HEK293 (cell line): ENCODE data around the gene ABCG1.

Experiments used
- CTCF ChIA-PET: fragments of 350-600 bp; formaldehyde crosslinking; extraction: SDS; loops from one replicate; lab custom pipeline; 2021; ENCODE audit warnings: antibody characterized with exemption; lab: Yijun Ruan, JAX
- POLR2A ChIA-PET: fragments of 300-600 bp; formaldehyde crosslinking; extraction: SDS; loops from one replicate; lab custom pipeline; 2020; ENCODE audit warnings: antibody characterized with exemption, inconsistent platforms; lab: Yijun Ruan, JAX
- H3K27ac ChIP-seq: fragments of 200-500 bp; sonication (Bioruptor generic); 2 replicates; pipeline ENCODE4 v1.5.1; 2014; ENCODE audit warnings: low read depth, low read length, control low read depth, inconsistent platforms; ENCODE audit errors: extremely low read depth
- H3K36me3 ChIP-seq, 2 experiments: fragments of 200-500 bp in 1 of 2; sonication (Bioruptor generic) in 1 of 2; 1 replicate in 1 of 2; 2 replicates in 1 of 2; pipeline ENCODE4 v1.5.1; 2014 to 2017; ENCODE audit warnings: inconsistent platforms in 2 of 2, low read length in 2 of 2; ENCODE audit not compliant: control insufficient read depth in 2 of 2, insufficient read depth in 1 of 2
- H3K4me1 ChIP-seq: fragments of 200-500 bp; sonication (Bioruptor generic); 2 replicates; pipeline ENCODE4 v1.5.1; 2014; ENCODE audit warnings: mild to moderate bottlenecking, low read length, inconsistent platforms; ENCODE audit not compliant: control insufficient read depth, insufficient read depth
- H3K4me3 ChIP-seq: 2 replicates; pipeline ENCODE4 v1.5.1; 2011; ENCODE audit warnings: low read depth, mild to moderate bottlenecking, control low read depth, low read length, moderate library complexity
- H3K9me3 ChIP-seq: fragments of 200-500 bp; sonication (Bioruptor generic); 2 replicates; pipeline ENCODE4 v1.5.1; 2014; ENCODE audit warnings: low read depth, low read length, inconsistent platforms; ENCODE audit not compliant: control insufficient read depth, insufficient read depth
- EGR2 ChIP-seq: fragments of 450-650 bp; formaldehyde crosslinking; IDR thresholded peaks from 2 replicates; pipeline ENCODE4 v1.5.1; 2016; ENCODE audit warnings: low read depth, missing biosample characterization, missing genetic modification characterization
- HOXA7 ChIP-seq: sonication (generic); formaldehyde crosslinking; IDR thresholded peaks from 2 replicates; pipeline ENCODE4 v1.8.1; 2022; ENCODE audit warnings: missing genetic modification reagents, borderline replicate concordance
- MYNN ChIP-seq: fragments of 450-650 bp; formaldehyde crosslinking; IDR thresholded peaks from 2 replicates; pipeline ENCODE4 v1.5.1; 2016; ENCODE audit warnings: missing biosample characterization, missing genetic modification characterization, borderline replicate concordance
- MZF1 ChIP-seq: fragments of 450-650 bp; formaldehyde crosslinking; IDR thresholded peaks from 2 replicates; pipeline ENCODE4 v1.5.1; 2017; ENCODE audit warnings: missing biosample characterization, missing genetic modification characterization, borderline replicate concordance
- PRDM6 ChIP-seq: fragments of 450-650 bp; formaldehyde crosslinking; IDR thresholded peaks from 2 replicates; pipeline ENCODE4 v1.5.1; 2017; ENCODE audit warnings: missing biosample characterization, missing genetic modification characterization
- SALL2 ChIP-seq: fragments of 450-650 bp; formaldehyde crosslinking; IDR thresholded peaks from 2 replicates; pipeline ENCODE4 v1.5.0; 2017; ENCODE audit warnings: missing biosample characterization, mild to moderate bottlenecking, missing genetic modification characterization, borderline replicate concordance
- SETDB1 ChIP-seq: IDR thresholded peaks from one replicate; pipeline ENCODE4 v1.6.1; 2017; ENCODE audit warnings: mild to moderate bottlenecking, low read length, moderate library complexity, mixed read lengths; ENCODE audit not compliant: insufficient read length
- ZBTB6 ChIP-seq: fragments of 450-650 bp; formaldehyde crosslinking; IDR thresholded peaks from 2 replicates; pipeline ENCODE4 v1.5.1; 2017; ENCODE audit warnings: missing biosample characterization, missing genetic modification characterization
- ZEB2 ChIP-seq: fragments of 450-650 bp; formaldehyde crosslinking; IDR thresholded peaks from 2 replicates; pipeline ENCODE4 v1.5.1; 2016; ENCODE audit warnings: missing biosample characterization, missing genetic modification characterization
- ZFP3 ChIP-seq: fragments of 450-650 bp; formaldehyde crosslinking; IDR thresholded peaks from 2 replicates; pipeline ENCODE4 v1.5.1; 2016; ENCODE audit warnings: low read depth, missing biosample characterization, missing genetic modification characterization
- ZNF132 ChIP-seq: fragments of 450-650 bp; formaldehyde crosslinking; IDR thresholded peaks from 2 replicates; pipeline ENCODE4 v1.5.1; 2017; ENCODE audit warnings: missing biosample characterization, missing genetic modification characterization, borderline replicate concordance
- ZNF148 ChIP-seq: fragments of 450-650 bp; formaldehyde crosslinking; IDR thresholded peaks from 2 replicates; pipeline ENCODE4 v1.5.0; 2017; ENCODE audit warnings: missing biosample characterization, missing genetic modification characterization, borderline replicate concordance
- ZNF416 ChIP-seq: fragments of 450-650 bp; formaldehyde crosslinking; IDR thresholded peaks from 2 replicates; pipeline ENCODE4 v1.5.1; 2016; ENCODE audit warnings: missing biosample characterization, missing genetic modification characterization
- ZNF514 ChIP-seq: fragments of 450-650 bp; formaldehyde crosslinking; IDR thresholded peaks from 2 replicates; pipeline ENCODE4 v1.5.1; 2016; ENCODE audit warnings: missing biosample characterization, missing genetic modification characterization
- ZNF580 ChIP-seq: fragments of 450-650 bp; formaldehyde crosslinking; IDR thresholded peaks from 2 replicates; pipeline ENCODE4 v1.5.1; 2016; ENCODE audit warnings: missing biosample characterization, missing genetic modification characterization
- ZNF747 ChIP-seq: fragments of 450-650 bp; formaldehyde crosslinking; IDR thresholded peaks from 2 replicates; pipeline ENCODE4 v1.5.1; 2016; ENCODE audit warnings: missing biosample characterization, missing genetic modification characterization
- ZNF843 ChIP-seq: fragments of 450-650 bp; formaldehyde crosslinking; IDR thresholded peaks from 2 replicates; pipeline ENCODE4 v1.5.1; 2016; ENCODE audit warnings: missing biosample characterization, missing genetic modification characterization

The ABCG1 gene

GRCh38 chr21:42343101-42343500 lies 124.2 kb downstream of the ABCG1 start:
- Histone ChIP-seq H3K36me3 (no peaks in the 10 kb centered on the region), H3K4me3 (no peak overlapping the region), H3K27ac (no peak overlapping the region), H3K4me1 (no peaks in the 10 kb centered on the region), H3K9me3 (no peaks in the 10 kb centered on the region)
- TF ChIP-seq PRDM6 (tag by site-specific recombination) = no peak
- TF ChIP-seq MYNN (tag by site-specific recombination) = no peak
- no peak for TF ChIP-seq MZF1 (tag by site-specific recombination)
- no peak for TF ChIP-seq SETDB1
- CTCF ChIA-PET = no interaction called here
- POLR2A ChIA-PET = no interaction called here

GRCh38 chr21:42343556-42343955 lies 124.6 kb downstream of the ABCG1 start:
- Histone ChIP-seq H3K4me3 (no peak overlapping the region), H3K36me3 (no peaks in the 10 kb centered on the region), H3K27ac (no peak overlapping the region), H3K4me1 (no peaks in the 10 kb centered on the region), H3K9me3 (no peaks in the 10 kb centered on the region)
- POLR2A ChIA-PET = no interaction called here
- no peak for TF ChIP-seq ZNF843 (tag by site-specific recombination)
- TF ChIP-seq SALL2 (tag by site-specific recombination) = no peak
- no peak for TF ChIP-seq ZFP3
- TF ChIP-seq ZNF514 (tag by site-specific recombination) = no peak
- no peak for TF ChIP-seq ZEB2
- no peak for TF ChIP-seq HOXA7 (CRISPR knock-in tag)
- no peak for TF ChIP-seq ZBTB6 (tag by site-specific recombination)
- no peak for TF ChIP-seq ZNF747 (tag by site-specific recombination)
- no peak for TF ChIP-seq ZNF132 (tag by site-specific recombination)
- TF ChIP-seq, all 188 proteins: peak for 0
- CTCF ChIA-PET = no interaction called here

- Histone ChIP-seq H3K36me3 (no peaks in the 10 kb centered on the region), H3K4me3 (no peak overlapping the region), H3K27ac (no peak overlapping the region), H3K4me1 (no peaks in the 10 kb centered on the region), H3K9me3 (no peaks in the 10 kb centered on the region)
- POLR2A ChIA-PET = no interaction called here
- no peak for TF ChIP-seq ZNF416 (tag by site-specific recombination)
- TF ChIP-seq ZNF148 = no peak
- TF ChIP-seq EGR2 = no peak
- TF ChIP-seq ZNF580 (tag by site-specific recombination) = no peak
- CTCF ChIA-PET = interaction anchor here (0.5 to 0.9 kb wide), 2 partner anchors 30 to 1347 kb away, joined by 3 read pairs; no protein-coding TSS in a partner anchor
These were observed 125.1 kb downstream of the ABCG1 start for GRCh38 chr21:42343963-42344510.
